Transverse colon (tissue), 4 donors: Measurements from ENCODE around the gene U2AF2. TPM values are rescaled to one million over a fixed set of nuclear protein-coding genes. Genes with fewer than 3 reads are reported as not detected.

Experiments
- DNase-seq: peaks from one replicate; pipeline ENCODE4 v3.0.0-alpha.2; 2019
- H3K27ac ChIP-seq, 4 donors: fragments of 200-600 bp; sonication (generic); 2 replicates each; pipeline ENCODE4 v1.5.1; 2016 to 2018; ENCODE audit warnings: inconsistent platforms in 4 of 4
- H3K27me3 ChIP-seq: fragments of 200-600 bp; sonication (generic); 2 replicates; pipeline ENCODE4 v1.5.1; 2017; ENCODE audit warnings: inconsistent platforms
- H3K36me3 ChIP-seq, 4 donors: fragments of 200-600 bp; sonication (generic); 2 replicates each; pipeline ENCODE4 v1.5.1; 2017 to 2019; ENCODE audit warnings: inconsistent platforms in 4 of 4
- H3K4me1 ChIP-seq, 4 donors: fragments of 200-600 bp; sonication (generic); 2 replicates each; pipeline ENCODE4 v1.5.1; 2017 to 2020; ENCODE audit warnings: inconsistent platforms in 4 of 4
- H3K4me3 ChIP-seq, 4 donors: fragments of 200-600 bp; sonication (generic); 1 replicate in 1 of 4; 2 replicates in 3 of 4; pipeline versions ENCODE4 v1.5.1 to v1.6.1; 2017 to 2019; ENCODE audit warnings: inconsistent platforms in 4 of 4
- H3K9me3 ChIP-seq, 2 donors: fragments of 200-600 bp; sonication (generic); 2 replicates each; pipeline ENCODE4 v1.5.1; 2017 to 2019; ENCODE audit warnings: inconsistent platforms in 2 of 2
- CTCF ChIP-seq, 5 experiments: fragments of 200-600 bp in 3 of 5; fragments of 450-650 bp in 2 of 5; sonication (generic) in 3 of 5; IDR thresholded peaks; 1 replicate in 2 of 5; 2 replicates in 3 of 5; pipeline ENCODE4 v1.5.1; 2016 to 2017; ENCODE audit warnings: antibody characterized with exemption in 5 of 5, inconsistent platforms in 3 of 5, mild to moderate bottlenecking in 2 of 5, moderate library complexity in 1 of 5
- EP300 ChIP-seq: sonication (generic); formaldehyde crosslinking; IDR thresholded peaks from one replicate; pipeline ENCODE4 v1.6.1; 2017; ENCODE audit warnings: antibody characterized with exemption, low read depth
- POLR2A ChIP-seq: fragments of 450-650 bp; IDR thresholded peaks from one replicate; pipeline ENCODE4 v1.6.1; 2016; ENCODE audit warnings: antibody characterized with exemption, mild to moderate bottlenecking, moderate library complexity
- POLR2AphosphoS5 ChIP-seq, 3 donors: sonication (generic); formaldehyde crosslinking; IDR thresholded peaks; one replicate each; pipeline ENCODE4 v1.6.1; 2016; ENCODE audit warnings: antibody characterized with exemption in 3 of 3
- WGBS, 2 donors: methylation state at CpG; one replicate each; pipeline ENCODE4 v1.1.5; 2018; ENCODE audit warnings: low coverage in 1 of 2; 5-methylcytosine and 5-hydroxymethylcytosine counted together
- in situ Hi-C, 4 donors: fragments of 200-750 bp; cut with MboI; loops; one replicate each; pipeline versions ENCODE4 v1.15.0 to v1.15.1; 2017; ENCODE audit warnings: low sequenced_read_pairs in 3 of 4, low pct_ligation_motif_present in 1 of 4, low pct_unique_long_range_greater_than_20kb in 1 of 4
- intact Hi-C: fragments of 100-400 bp; cut with DNase I; formaldehyde crosslinking; loops from one replicate; pipeline ENCODE4 v1.15.1; 2023; ENCODE audit warnings: low total_unique reads
- total RNA-seq, 4 donors: library from RNA; depleted of rRNA; stranded (reverse); fragments of >200 nt; gene quantifications; one replicate each; pipeline ENCODE4 v1.1.0, GENCODE V29; 2016

The U2AF2 gene
- total RNA-seq, 4 donors from 2014 or later, result 112 to 185 (median 130) TPM

GRCh38 chr19:55702131-55702627, 47.3 kb downstream of the U2AF2 start:
- no peaks in the 10 kb centered on the region for H3K27me3 ChIP-seq
- peak overlapping the region; percentile 57 to 74 (median 60) for H3K27ac ChIP-seq
- DNase-seq, result no peak
- WGBS, 2 donors, result 81% methylated on average over 13 of the region's 13 CpGs; no CpG with 5 or more reads in 1 of the 2 donors
- no peak for TF ChIP-seq CTCF (IDR thresholded peaks at IDR 0.05)
- TF ChIP-seq POLR2AphosphoS5 (IDR thresholded peaks at IDR 0.05), result no peak
- no peak for TF ChIP-seq EP300
- no peak for TF ChIP-seq POLR2A
- in situ Hi-C loops, result no loop called here
- peaks cover 0 to 6% (median 0%) of the 10 kb centered on the region in 4 donors for H3K36me3 ChIP-seq
- H3K4me3 ChIP-seq, result no peak overlapping the region
- intact Hi-C loops, result no loop called here
- peaks cover 0 to 22% (median 5%) of the 10 kb centered on the region in 4 donors for H3K4me1 ChIP-seq
- H3K9me3 ChIP-seq, result no peaks in the 10 kb centered on the region

- Histone ChIP-seq H3K36me3 (peaks cover 0 to 6% (median 0%) of the 10 kb centered on the region in 4 donors), H3K9me3 (no peaks in the 10 kb centered on the region), H3K4me3 (no peak overlapping the region), H3K27ac (no peak overlapping the region), H3K4me1 (peaks cover 0 to 22% (median 5%) of the 10 kb centered on the region in 4 donors), H3K27me3 (no peaks in the 10 kb centered on the region)
- 67 to 92% methylated on average over 10 to 38 of the region's 38 CpGs for WGBS, 2 donors
- TF ChIP-seq POLR2A (no peak), CTCF (IDR thresholded peaks at IDR 0.05) (peak; percentile 74 to 84 (median 75))
- in situ Hi-C loops, result no loop called here
- intact Hi-C loops, result no loop called here
- DNase-seq, result peak; percentile 69
Observed at GRCh38 chr19:55703790-55704215, 49.0 kb downstream of the U2AF2 start.

- DNase-seq, result no peak
- in situ Hi-C loops (no loop called here), intact Hi-C loops (no loop called here)
- H3K4me1 ChIP-seq, result peaks cover 0 to 22% (median 5%) of the 10 kb centered on the region in 4 donors
- no peak overlapping the region for H3K4me3 ChIP-seq
- no peaks in the 10 kb centered on the region for H3K27me3 ChIP-seq
- H3K9me3 ChIP-seq, result no peaks in the 10 kb centered on the region
- no peak for TF ChIP-seq POLR2A
- TF ChIP-seq POLR2AphosphoS5 (IDR thresholded peaks at IDR 0.05), result no peak
- peak in 3 of 5 experiments; percentile 12 to 24 (median 12) for TF ChIP-seq CTCF (IDR thresholded peaks at IDR 0.05)
- TF ChIP-seq EP300, result no peak
- WGBS, 2 donors, result 94 to 97% methylated on average over 12 to 15 of the region's 15 CpGs
- H3K27ac ChIP-seq, result no peak overlapping the region
- peaks cover 0 to 6% (median 0%) of the 10 kb centered on the region in 4 donors for H3K36me3 ChIP-seq
Observed at GRCh38 chr19:55704494-55705245, 49.8 kb downstream of the U2AF2 start.

GRCh38 chr19:55705972-55706371, 51.1 kb downstream of the U2AF2 start:
- H3K27me3 ChIP-seq, result no peaks in the 10 kb centered on the region
- TF ChIP-seq CTCF (IDR thresholded peaks at IDR 0.05) (no peak), POLR2A (no peak), POLR2AphosphoS5 (IDR thresholded peaks at IDR 0.05) (no peak), EP300 (no peak)
- H3K4me1 ChIP-seq, result peaks cover 0 to 22% (median 5%) of the 10 kb centered on the region in 4 donors
- WGBS, 2 donors, result 88% methylated on average over 2 to 3 of the region's 3 CpGs
- in situ Hi-C loops, result no loop called here
- H3K4me3 ChIP-seq, result no peak overlapping the region
- peaks cover 0 to 6% (median 0%) of the 10 kb centered on the region in 4 donors for H3K36me3 ChIP-seq
- H3K9me3 ChIP-seq, result no peaks in the 10 kb centered on the region
- H3K27ac ChIP-seq, result no peak overlapping the region
- intact Hi-C loops, result no loop called here
- no peak for DNase-seq
